Fibroblast of mammary gland (primary cell): ENCODE results near the gene OR5L1.

ENCODE experiments used
- DNase-seq: peaks from one replicate; pipeline ENCODE4 v3.0.0-alpha.2; 2010; ENCODE audit warnings: low read depth
- H3K4me3 ChIP-seq: 2 replicates; pipeline ENCODE4 v1.5.1; 2011; ENCODE audit warnings: low read depth, mild to moderate bottlenecking, low read length, moderate library complexity; ENCODE audit not compliant: control insufficient read depth
- TF ChIP-seq, protein P1 (sequence below): conservative IDR thresholded peaks from 2 replicates; pipeline ENCODE4 v1.5.1; 2011; ENCODE audit warnings: low read depth, low read length, inconsistent platforms; ENCODE audit not compliant: control insufficient read depth, insufficient read depth

The OR5L1 gene

GRCh38 chr11:55811067-55811466, at the start of gene OR5L1:
Gene OR5L1, plus strand, starts transcription at chr11:55811367. Its CDS starts 100 bp downstream, at chr11:55811467.
- TF ChIP-seq, protein P1, sequence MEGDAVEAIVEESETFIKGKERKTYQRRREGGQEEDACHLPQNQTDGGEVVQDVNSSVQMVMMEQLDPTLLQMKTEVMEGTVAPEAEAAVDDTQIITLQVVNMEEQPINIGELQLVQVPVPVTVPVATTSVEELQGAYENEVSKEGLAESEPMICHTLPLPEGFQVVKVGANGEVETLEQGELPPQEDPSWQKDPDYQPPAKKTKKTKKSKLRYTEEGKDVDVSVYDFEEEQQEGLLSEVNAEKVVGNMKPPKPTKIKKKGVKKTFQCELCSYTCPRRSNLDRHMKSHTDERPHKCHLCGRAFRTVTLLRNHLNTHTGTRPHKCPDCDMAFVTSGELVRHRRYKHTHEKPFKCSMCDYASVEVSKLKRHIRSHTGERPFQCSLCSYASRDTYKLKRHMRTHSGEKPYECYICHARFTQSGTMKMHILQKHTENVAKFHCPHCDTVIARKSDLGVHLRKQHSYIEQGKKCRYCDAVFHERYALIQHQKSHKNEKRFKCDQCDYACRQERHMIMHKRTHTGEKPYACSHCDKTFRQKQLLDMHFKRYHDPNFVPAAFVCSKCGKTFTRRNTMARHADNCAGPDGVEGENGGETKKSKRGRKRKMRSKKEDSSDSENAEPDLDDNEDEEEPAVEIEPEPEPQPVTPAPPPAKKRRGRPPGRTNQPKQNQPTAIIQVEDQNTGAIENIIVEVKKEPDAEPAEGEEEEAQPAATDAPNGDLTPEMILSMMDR: no peak
- no peak within 1 kb of the TSS for H3K4me3 ChIP-seq
- DNase-seq: no peak

- H3K4me3 ChIP-seq: no peak within 1 kb of the TSS
- no peak for DNase-seq
- TF ChIP-seq, protein P1: no peak
Observed at GRCh38 chr11:55773138-55773537, 38.0 kb upstream of the OR5L1 start, which contains the start of gene OR5D13. Gene OR5D13, plus strand, starts transcription at chr11:55773438. Its CDS starts 0 bp downstream, at chr11:55773438.

DNA sequence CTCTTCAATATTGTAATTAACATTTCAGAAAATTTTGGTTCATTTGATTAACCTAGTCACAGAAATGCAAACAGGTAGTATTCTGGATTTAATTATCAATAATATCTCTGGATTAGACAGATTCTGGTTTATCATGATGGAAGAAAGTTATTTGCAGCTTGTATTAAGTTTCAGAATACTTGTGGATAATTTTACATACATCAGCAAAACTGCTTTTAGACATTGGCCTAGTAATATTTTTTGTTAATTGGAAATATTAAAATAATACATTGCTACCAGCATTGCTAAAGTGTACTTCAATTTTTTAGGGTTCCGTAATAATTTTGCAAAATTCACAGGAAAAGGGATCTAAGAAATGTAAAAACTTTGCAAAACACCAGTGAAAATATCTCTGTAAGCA, 19.6 kb upstream of the OR5L1 start:
- DNase-seq: no peak
- no peak overlapping the region for H3K4me3 ChIP-seq
- TF ChIP-seq, protein P1: no peak

GRCh38 chr11:55793321-55793720, 17.8 kb upstream of the OR5L1 start:
- TF ChIP-seq, protein P1: no peak
- H3K4me3 ChIP-seq: no peak overlapping the region
- no peak for DNase-seq

DNA sequence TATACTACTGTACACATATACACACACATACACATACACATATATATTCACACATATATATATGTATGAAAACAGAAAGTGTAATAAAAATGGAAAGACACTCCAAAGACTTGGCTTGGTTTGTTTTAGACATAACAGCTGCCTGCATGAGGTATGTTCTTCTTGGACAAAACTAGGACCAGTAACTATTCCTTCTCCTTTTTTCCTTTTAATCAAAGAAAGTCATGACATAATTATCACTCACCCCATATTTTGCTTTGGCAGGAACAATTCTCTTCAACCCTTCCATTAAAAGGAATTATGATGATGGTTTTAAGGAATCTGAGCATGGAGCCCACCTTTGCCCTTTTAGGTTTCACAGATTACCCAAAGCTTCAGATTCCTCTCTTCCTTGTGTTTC, 15.9 kb upstream of the OR5L1 start, which contains the start of gene OR5D14:
OR5D14 (plus strand) TSS at position 301 of the 400 bp plus-strand sequence; CDS start at position 301, 0 bp downstream.
- DNase-seq: no peak
- no peak within 1 kb of the TSS for H3K4me3 ChIP-seq
- TF ChIP-seq, protein P1: no peak

DNA sequence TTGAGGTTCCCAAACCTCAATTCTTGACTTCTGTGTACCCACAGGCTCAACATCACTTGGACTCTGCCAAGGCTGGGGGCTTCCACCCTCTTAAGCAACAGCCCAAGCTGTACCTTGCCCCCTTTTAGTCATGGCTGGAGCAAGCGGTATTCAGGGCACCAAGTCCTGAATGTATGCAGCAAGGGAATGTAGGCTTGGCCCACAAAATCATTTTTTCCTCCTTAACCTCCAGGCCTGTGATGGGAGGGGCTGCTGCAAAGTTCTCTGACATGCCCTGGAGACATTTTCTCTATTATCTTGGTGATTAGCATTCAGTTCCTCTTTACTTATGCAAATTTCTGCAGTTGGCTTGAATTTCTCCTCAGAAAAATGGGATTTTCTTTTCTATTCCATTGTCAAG, 4.9 kb upstream of the OR5L1 start:
- no peak for DNase-seq
- TF ChIP-seq, protein P1: no peak
- H3K4me3 ChIP-seq: no peak overlapping the region

GRCh38 chr11:55819330-55819729, 8.2 kb downstream of the OR5L1 start, which contains the start of gene OR5D18:
Gene OR5D18, plus strand, starts transcription at chr11:55819630. Its CDS starts 0 bp downstream, at chr11:55819630.
- TF ChIP-seq, protein P1: no peak
- no peak for DNase-seq
- no peak within 1 kb of the TSS for H3K4me3 ChIP-seq
